COLO829 (cell line): Measurements from ENCODE around the gene NEURL1.
A peak's percentile ranks its signal among the peaks of the same experiment; 100 is the strongest.
"Not testable (repeated sequence)": the region's sequence is repeated elsewhere in the genome, so short reads cannot be mapped to it uniquely, and the experiment has no call there.

ENCODE experiments used
- DNase-seq: peaks from one replicate; pipeline ENCODE4 v3.0.0; 2012; ENCODE audit warnings: low spot score

NEURL1 gene

GRCh38 chr10:103584216-103585010, 90.9 kb downstream of the NEURL1 start:
- DNase-seq = no peak

- no peak for DNase-seq
These were observed 91.5 kb downstream of the NEURL1 start for GRCh38 chr10:103585011-103585405.

GRCh38 chr10:103587073-103587472, 93.6 kb downstream of the NEURL1 start:
- DNase-seq = no peak

- DNase-seq = no peak
These were observed 95.6 kb downstream of the NEURL1 start for GRCh38 chr10:103589074-103589630.

- DNase-seq = no peak
These were observed 96.6 kb downstream of the NEURL1 start for GRCh38 chr10:103590060-103590459.

GRCh38 chr10:103590744-103591291, 97.3 kb downstream of the NEURL1 start:
- DNase-seq = no peak

GRCh38 chr10:103592186-103593021, 98.9 kb downstream of the NEURL1 start:
- DNase-seq = peak; percentile 43

- no peak for DNase-seq
These were observed 99.6 kb downstream of the NEURL1 start for GRCh38 chr10:103593022-103593570.

- DNase-seq = no peak
These were observed 102.6 kb downstream of the NEURL1 start for GRCh38 chr10:103595933-103596726.

- no peak for DNase-seq
These were observed 103.5 kb downstream of the NEURL1 start for GRCh38 chr10:103597003-103597402.

GRCh38 chr10:103598654-103599115, 105.2 kb downstream of the NEURL1 start:
- peak; percentile 63 for DNase-seq

GRCh38 chr10:103599211-103599610, 105.7 kb downstream of the NEURL1 start:
- no peak for DNase-seq

- DNase-seq = no peak
These were observed 106.4 kb downstream of the NEURL1 start for GRCh38 chr10:103599907-103600306.

GRCh38 chr10:103600325-103600724, 106.8 kb downstream of the NEURL1 start:
- DNase-seq = no peak

GRCh38 chr10:103600956-103601569, 107.6 kb downstream of the NEURL1 start:
- DNase-seq = no peak

GRCh38 chr10:103602028-103602851, 108.7 kb downstream of the NEURL1 start:
- DNase-seq = no peak

- DNase-seq = no peak
These were observed 109.3 kb downstream of the NEURL1 start for GRCh38 chr10:103602852-103603155.

GRCh38 chr10:103603382-103603781, 109.9 kb downstream of the NEURL1 start:
- DNase-seq = no peak

GRCh38 chr10:103605359-103606096, 112.0 kb downstream of the NEURL1 start:
- peak; percentile 52 for DNase-seq

GRCh38 chr10:103606097-103606438, 112.6 kb downstream of the NEURL1 start:
- DNase-seq = not testable (repeated sequence)
